ENCODE results near the gene GSTP1. TPM values are rescaled to one million over a fixed set of nuclear protein-coding genes. Genes with fewer than 3 reads are reported as not detected.

Gene GSTP1
- total RNA-seq, 1 donor from 2014 or later: 436 TPM

DNA sequence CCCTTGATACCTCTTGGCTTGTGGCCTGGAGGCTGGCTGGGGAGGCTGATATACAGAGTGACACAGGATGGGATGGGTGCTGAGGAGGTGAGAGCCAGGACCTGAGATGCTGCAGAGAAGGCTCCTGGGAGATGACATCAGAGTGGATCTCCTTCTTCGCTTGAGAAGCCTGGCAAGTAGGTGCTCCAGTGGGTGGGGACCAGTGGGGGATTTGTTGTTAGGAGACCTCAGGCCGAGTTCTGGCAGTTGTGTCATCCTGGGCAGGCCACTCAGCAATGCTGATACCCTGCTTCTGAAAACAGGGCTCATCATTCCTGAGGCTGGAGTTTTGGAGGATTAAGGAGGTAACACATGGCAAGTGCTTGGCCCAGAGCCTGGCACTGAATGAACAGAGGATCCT lies 21.2 kb downstream of the GSTP1 start:
- H3F3A ChIP-seq (ENCODE audit: low read depth): peaks cover 28% of the 10 kb centered on the region
- H3K36me3 ChIP-seq: no peaks in the 10 kb centered on the region
- no peaks in the 10 kb centered on the region for H3K9me3 ChIP-seq (ENCODE audit: low read depth)
- peaks cover 10% of the 10 kb centered on the region for H3K79me2 ChIP-seq (ENCODE audit: low read depth)
- H3K9ac ChIP-seq: no peak overlapping the region
- H3K27ac ChIP-seq: no peak overlapping the region
- no peak overlapping the region for H3K4me3 ChIP-seq
- no peak overlapping the region for H2AFZ ChIP-seq (replicated peaks)
- H3K4me2 ChIP-seq: peak overlapping the region; percentile 81
- no peaks in the 10 kb centered on the region for H4K20me1 ChIP-seq (ENCODE audit: low read depth)
- H3K4me3 Mint-ChIP-seq: peak overlapping the region; percentile 66
- H3K27me3 Mint-ChIP-seq (ENCODE audit: insufficient read depth, low read depth): peaks cover 13% of the 10 kb centered on the region
- peaks cover 29% of the 10 kb centered on the region for H3K4me1 ChIP-seq
- H3K9me3 Mint-ChIP-seq: peaks cover 10% of the 10 kb centered on the region
- H3K36me3 Mint-ChIP-seq: peaks cover 2% of the 10 kb centered on the region
- H3K4me1 Mint-ChIP-seq: peaks cover 39% of the 10 kb centered on the region
- peak overlapping the region; percentile 39 for H3K27ac Mint-ChIP-seq
- H3K27me3 ChIP-seq: peaks cover 27% of the 10 kb centered on the region
- TF ChIP-seq, protein P1, sequence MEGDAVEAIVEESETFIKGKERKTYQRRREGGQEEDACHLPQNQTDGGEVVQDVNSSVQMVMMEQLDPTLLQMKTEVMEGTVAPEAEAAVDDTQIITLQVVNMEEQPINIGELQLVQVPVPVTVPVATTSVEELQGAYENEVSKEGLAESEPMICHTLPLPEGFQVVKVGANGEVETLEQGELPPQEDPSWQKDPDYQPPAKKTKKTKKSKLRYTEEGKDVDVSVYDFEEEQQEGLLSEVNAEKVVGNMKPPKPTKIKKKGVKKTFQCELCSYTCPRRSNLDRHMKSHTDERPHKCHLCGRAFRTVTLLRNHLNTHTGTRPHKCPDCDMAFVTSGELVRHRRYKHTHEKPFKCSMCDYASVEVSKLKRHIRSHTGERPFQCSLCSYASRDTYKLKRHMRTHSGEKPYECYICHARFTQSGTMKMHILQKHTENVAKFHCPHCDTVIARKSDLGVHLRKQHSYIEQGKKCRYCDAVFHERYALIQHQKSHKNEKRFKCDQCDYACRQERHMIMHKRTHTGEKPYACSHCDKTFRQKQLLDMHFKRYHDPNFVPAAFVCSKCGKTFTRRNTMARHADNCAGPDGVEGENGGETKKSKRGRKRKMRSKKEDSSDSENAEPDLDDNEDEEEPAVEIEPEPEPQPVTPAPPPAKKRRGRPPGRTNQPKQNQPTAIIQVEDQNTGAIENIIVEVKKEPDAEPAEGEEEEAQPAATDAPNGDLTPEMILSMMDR (IDR thresholded peaks at IDR 0.05): no peak
- TF ChIP-seq EZH2phosphoT487 (IDR thresholded peaks at IDR 0.05) (no peak), EZH2 (IDR thresholded peaks at IDR 0.05) (no peak)
- DNase-seq (ENCODE audit: low spot score): no peak

DNA sequence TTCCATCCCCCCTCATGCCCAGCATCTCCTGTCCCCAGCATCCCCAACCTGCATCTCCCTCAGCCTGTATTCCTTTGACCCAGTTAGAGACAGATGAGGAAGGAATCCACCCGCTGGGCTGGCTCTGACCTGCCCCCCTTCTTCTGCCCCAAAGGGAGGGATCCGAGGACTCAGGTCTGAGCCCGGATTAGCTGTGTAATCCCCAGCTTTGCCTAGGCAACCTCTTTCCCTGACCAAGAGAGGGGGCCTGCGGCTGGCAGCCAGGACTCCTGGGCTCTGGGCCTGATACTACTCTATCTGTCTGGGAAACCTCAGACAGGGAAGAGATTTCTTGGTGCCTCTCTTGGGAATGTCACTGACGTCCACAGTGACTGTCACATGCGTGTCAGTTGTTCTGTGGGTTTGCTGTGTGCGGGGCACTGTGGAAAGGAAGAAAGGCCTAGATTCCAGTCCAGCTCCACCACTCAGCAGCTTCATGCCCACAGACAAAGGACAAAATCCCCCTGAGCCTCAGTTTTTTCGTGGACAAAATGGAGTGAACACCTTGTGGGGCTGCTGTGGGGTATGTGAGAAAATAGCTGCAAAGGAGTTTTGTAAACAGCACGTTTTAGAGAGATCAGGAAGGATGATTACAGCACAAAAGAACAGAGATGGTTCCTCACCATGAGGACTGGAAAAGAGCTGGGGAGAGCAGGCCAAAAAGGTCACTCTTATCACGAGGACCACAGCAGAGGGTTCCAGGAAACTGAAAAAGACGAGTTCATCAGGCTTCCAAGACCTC lies 21.8 kb downstream of the GSTP1 start:
- Histone ChIP-seq H3K79me2 (ENCODE audit: low read depth) (peaks cover 10% of the 10 kb centered on the region), H3K4me1 (peaks cover 29% of the 10 kb centered on the region), H3K27ac (no peak overlapping the region), H3K27me3 (peaks cover 27% of the 10 kb centered on the region), H3K9ac (no peak overlapping the region), H4K20me1 (ENCODE audit: low read depth) (no peaks in the 10 kb centered on the region), H3F3A (ENCODE audit: low read depth) (peaks cover 28% of the 10 kb centered on the region), H3K9me3 (ENCODE audit: low read depth) (no peaks in the 10 kb centered on the region), H3K4me3 (no peak overlapping the region), H3K4me2 (peak overlapping the region; percentile 81), H2AFZ (replicated peaks) (no peak overlapping the region), H3K36me3 (no peaks in the 10 kb centered on the region)
- DNase-seq (ENCODE audit: low spot score): peak; percentile 92
- Mint-ChIP-seq H3K27me3 (ENCODE audit: insufficient read depth, low read depth) (peaks cover 13% of the 10 kb centered on the region), H3K27ac (peak overlapping the region; percentile 10), H3K4me1 (peaks cover 39% of the 10 kb centered on the region), H3K9me3 (peaks cover 10% of the 10 kb centered on the region), H3K4me3 (peak overlapping the region; percentile 78), H3K36me3 (peaks cover 2% of the 10 kb centered on the region)
- TF ChIP-seq EZH2 (IDR thresholded peaks at IDR 0.05) (no peak), EZH2phosphoT487 (IDR thresholded peaks at IDR 0.05) (no peak)
- TF ChIP-seq, protein P1 (IDR thresholded peaks at IDR 0.05): no peak

DNA sequence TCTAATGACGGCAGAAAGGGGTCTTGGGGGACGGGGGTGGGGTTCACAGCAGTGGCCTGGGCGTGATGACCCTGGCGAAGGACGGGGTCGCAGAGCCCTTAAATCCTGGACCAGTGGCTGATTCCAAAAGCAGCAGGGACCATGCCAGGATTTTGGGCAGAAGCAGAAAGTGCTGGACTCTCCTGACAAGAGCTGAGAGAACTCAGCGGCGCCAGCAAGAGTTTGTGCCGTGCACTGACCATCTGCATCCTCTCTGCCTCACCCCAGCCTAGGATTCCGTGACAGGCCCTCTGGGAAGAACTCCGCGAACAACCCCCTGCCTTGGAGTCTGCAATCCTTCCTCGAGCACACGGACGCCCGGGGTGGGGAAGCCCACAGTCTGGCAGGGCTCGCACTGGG lies 22.5 kb downstream of the GSTP1 start:
- Mint-ChIP-seq H3K36me3 (peaks cover 2% of the 10 kb centered on the region), H3K4me3 (peak overlapping the region; percentile 97), H3K27ac (peak overlapping the region; percentile 32), H3K27me3 (ENCODE audit: insufficient read depth, low read depth) (peaks cover 17% of the 10 kb centered on the region), H3K9me3 (peaks cover 8% of the 10 kb centered on the region), H3K4me1 (peaks cover 39% of the 10 kb centered on the region)
- peaks cover 27% of the 10 kb centered on the region for H3K27me3 ChIP-seq
- H3K4me3 ChIP-seq: peak overlapping the region; percentile 96
- no peak overlapping the region for H2AFZ ChIP-seq (replicated peaks)
- peaks cover 10% of the 10 kb centered on the region for H3K79me2 ChIP-seq (ENCODE audit: low read depth)
- no peak overlapping the region for H3K9ac ChIP-seq
- H3K27ac ChIP-seq: no peak overlapping the region
- no peaks in the 10 kb centered on the region for H4K20me1 ChIP-seq (ENCODE audit: low read depth)
- no peaks in the 10 kb centered on the region for H3K9me3 ChIP-seq (ENCODE audit: low read depth)
- no peaks in the 10 kb centered on the region for H3K36me3 ChIP-seq
- H3F3A ChIP-seq (ENCODE audit: low read depth): peaks cover 28% of the 10 kb centered on the region
- H3K4me1 ChIP-seq: peaks cover 29% of the 10 kb centered on the region
- TF ChIP-seq EZH2 (IDR thresholded peaks at IDR 0.05) (no peak), EZH2phosphoT487 (IDR thresholded peaks at IDR 0.05) (no peak)
- TF ChIP-seq, protein P1 (IDR thresholded peaks at IDR 0.05): no peak
- peak overlapping the region; percentile 81 for H3K4me2 ChIP-seq
- peak; percentile 38 for DNase-seq (ENCODE audit: low spot score)

Data from neural progenitor cell (in vitro differentiated cells).